GM18867 (cell line): Measurements from ENCODE around the gene UBE2G2.

ENCODE experiments used
- ATAC-seq: cut with Tn5 transposase; IDR thresholded peaks from one replicate; pipeline ENCODE4 v1.9.1; 2021; ENCODE audit warnings: mild to moderate bottlenecking, moderate library complexity; ENCODE audit not compliant: unreplicated experiment

The UBE2G2 gene

DNA sequence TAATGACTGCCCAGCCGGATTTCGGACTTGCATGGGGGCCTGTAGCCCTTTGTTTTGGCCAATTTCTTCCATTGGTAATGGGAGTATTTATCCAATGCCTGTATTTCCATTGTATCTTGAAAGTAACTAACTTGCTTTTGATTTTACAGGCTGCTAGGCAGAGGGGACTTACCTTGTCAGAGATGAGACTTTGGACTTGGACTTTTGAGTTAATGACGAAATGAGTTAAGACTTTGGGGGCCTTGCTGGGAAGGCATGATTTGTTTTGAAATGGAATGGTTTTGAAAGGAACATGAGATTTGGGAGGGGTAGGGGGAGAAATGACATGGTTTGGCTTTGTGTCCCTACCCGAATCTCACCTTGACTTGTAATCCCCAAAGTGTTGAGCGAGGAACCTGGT is 9.6 kb downstream of the UBE2G2 start:
- no peak for ATAC-seq

DNA sequence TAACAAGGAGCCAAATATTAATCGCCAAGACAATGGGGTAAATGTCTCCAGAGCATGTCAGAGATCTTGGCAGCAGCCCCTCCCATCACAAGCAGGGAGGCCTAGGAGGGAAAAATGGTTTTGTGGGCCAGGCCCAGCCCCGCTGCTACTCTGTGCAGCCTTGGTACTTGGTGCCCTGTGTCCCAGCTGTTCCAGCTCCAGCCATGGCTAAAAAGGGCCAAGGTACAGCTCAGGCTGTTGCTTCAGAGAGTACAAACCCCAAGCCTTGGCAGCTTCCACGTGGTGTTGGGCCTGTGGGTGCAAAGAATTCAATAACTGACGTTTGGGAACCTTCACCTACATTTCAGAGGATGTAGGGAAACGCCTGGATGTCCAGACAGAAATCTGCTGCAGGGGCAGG is 10.4 kb downstream of the UBE2G2 start:
- no peak for ATAC-seq

DNA sequence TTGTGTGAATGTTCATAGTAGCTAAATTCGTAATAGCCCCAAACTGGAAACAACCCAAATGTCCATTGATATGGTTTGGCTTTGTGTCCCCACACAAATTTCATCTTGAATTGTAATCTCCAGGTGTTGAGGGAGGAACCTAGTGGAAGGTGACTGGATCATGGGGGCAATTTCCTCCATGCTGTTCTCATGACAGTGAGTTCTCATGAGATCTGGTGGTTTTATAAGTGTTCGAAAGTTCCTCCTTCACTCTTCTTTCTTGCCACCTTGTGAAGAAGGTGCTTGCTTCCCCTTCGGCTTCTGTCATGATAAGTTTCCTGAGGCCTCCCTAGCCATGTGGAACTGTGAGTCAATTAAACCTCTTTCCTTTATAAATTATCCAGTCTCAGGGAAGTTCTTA is 11.3 kb downstream of the UBE2G2 start:
- ATAC-seq = no peak

DNA sequence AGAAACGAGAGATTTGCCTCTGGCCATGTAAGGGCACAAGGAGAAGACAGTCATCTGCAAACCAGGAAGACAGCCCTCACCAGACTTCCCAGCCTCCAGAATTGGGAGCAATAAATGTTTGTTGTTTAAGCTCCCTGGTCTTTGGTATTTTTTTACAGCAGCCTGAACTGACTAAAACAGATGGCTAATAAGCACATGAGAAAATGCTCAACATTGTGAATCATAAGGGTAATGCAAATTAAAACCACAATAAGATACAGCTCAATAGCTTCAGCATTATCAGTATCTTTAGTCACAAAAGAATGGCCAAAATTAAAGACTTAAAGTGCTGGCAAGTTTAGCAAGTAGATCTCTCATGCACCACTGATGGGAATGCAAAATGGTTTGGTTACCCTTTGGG is 11.7 kb downstream of the UBE2G2 start:
- no peak for ATAC-seq

DNA sequence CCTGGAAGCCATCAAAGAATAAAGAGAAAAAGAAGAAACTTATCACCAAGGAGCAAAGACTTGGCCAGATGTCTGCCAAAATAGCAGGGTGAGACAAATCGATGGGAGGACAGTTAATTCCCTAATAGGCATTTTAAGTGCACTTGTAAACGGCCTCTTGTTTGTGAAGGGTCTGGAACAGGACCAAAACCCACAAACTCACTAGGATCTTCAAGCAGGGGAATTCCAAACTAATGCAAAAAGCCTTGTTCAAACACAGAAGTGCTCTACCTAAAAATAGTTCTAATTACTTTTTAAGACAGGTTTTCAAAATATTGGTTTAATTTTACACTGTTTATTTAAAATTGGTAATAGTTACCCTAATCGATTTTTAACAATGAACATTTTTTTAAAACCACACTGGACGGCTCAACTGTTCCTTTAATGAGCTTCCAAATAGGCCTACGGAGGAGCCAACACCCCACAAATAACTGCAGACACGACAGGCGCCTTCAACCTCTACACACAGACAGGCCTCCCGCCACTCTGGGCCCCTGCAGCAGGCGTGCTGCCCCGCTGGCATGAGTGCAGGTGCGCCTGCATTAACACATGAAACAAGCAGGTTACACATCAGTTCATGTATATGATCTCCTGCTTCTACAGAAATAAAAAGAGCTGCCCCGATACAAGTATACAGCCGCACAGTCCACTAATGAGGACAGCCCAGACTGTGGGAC is 15.8 kb downstream of the UBE2G2 start:
- ATAC-seq = no peak

DNA sequence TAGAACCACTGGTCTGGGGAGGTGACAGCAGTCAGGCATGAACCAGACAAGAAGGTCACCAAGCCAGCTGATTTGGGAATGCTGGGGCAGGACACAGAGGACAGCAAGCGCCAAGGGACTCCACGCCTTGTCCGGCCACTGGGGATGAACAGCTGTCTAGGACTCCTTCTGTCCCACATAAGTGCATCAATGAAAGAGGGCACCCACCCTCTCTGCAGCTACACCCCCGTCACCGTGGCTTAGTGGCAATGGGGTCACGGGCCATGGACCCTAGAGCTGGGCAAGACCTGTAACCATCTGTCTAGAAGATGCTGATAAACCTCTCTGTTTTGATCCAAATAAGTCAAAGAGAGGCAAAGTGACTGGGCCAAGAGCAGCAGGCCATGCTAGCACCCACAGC is 16.8 kb downstream of the UBE2G2 start:
- ATAC-seq = no peak

DNA sequence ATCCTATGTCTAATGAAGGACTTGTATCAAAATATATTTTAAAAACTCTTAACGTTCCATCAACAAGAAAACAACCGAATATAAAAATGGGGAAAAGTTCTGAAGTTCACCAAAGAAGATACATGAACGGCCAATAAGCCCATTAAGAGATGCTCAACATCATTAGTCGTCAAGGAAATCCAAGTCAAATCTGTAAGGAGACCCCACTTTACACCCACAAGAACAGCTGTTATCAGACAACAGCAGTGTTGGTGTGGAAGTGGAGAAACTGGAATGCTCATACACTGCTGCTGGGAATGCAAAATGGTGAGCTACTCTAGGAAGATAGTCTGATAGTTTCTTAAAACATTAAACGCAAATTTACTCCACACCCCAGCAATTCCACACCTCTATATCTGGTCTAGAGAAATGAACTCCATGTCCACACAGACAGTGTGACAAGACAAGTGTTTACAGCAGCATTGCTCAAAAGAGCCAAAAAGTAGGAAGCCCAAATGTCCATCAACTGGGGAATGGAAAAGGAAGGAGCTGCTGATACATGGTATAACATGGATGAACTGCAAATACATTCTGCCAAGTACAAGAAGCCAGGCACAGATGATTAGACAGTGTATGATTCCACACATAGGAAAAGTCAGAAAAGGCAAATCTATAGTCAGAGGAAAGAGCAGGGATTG is 18.5 kb downstream of the UBE2G2 start:
- no peak for ATAC-seq

DNA sequence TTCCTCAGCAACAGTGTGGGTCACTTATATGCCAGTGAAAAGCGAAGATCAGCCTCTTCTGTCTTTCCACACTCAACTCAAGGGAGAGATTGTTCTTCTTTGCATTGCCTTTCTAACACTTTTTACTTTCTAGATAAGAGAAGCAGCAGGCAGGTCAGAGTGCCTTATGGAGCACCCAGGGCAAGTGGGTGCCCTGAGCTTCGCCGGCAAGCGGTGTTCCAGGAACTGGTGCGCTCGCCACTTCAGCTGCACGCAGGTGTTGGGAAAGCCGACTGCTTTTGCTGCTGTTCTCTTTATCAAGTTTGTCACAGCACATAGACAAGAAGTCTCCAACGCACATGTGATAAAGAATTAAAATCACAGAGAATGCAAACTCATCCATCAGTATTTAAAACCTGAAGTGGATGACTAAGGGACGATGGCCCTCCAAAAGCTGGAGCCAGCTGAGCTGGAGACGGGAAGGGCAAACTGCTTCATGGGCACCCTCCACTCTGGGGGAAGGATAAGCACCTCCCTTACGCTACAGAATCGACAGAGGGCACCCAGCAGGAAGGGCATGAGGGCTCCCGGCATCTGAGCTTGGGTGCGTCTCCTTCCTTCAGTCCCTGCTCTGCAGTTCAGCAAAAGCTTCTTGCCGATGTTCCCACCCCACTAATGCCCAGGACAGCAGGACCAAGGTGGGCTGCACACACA is 20.7 kb downstream of the UBE2G2 start:
- no peak for ATAC-seq

DNA sequence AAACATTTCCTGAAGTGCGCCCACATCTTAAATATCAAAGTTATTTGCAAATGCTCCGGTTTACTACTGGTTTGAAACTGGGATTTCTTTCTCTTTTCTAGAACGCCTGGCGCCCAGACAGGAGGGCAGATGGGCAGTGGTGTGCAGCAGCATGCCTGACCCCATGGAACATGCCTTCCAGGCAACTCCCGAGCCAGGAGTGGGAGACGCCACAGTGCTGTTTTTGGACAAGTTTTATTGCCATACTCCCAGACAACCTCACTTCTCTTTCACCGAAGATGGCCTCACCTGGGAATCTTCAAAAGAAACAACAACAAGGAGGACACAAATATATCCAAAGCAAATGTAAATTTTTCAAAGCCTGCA is 21.5 kb downstream of the UBE2G2 start:
- no peak for ATAC-seq

DNA sequence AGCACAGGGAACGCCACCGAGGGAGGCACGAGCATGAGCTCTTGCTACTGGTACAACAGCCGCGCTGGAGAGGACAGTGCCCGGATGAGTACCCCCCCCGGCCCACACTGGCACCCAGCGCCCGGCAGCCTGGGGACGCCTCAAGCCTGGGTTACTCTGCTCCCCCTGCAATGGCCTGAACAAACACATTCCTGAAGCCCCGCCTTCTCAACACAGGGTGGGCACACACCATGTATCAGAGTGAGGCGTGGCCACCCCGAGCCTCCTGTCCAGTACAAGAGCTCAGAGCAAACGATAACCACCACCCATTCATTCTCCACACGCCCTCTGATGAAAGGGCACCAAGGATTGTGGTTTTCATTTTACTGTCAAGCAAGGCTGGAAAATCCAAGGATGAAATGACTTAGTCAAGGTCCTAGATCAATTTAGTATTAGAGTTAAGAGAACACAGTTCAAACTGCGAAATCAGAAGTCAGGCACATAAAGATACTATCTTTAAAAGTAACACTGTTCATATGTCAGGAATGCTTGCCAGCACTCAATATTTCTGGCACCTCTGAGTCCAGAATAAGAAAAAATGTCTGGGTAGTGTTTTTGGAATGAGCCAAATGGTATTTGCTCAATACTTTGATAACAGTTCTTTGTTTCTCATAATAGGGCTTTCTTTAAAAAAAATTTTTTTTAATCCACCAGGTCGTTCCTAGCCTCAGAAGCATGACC is 22.0 kb downstream of the UBE2G2 start:
- no peak for ATAC-seq

DNA sequence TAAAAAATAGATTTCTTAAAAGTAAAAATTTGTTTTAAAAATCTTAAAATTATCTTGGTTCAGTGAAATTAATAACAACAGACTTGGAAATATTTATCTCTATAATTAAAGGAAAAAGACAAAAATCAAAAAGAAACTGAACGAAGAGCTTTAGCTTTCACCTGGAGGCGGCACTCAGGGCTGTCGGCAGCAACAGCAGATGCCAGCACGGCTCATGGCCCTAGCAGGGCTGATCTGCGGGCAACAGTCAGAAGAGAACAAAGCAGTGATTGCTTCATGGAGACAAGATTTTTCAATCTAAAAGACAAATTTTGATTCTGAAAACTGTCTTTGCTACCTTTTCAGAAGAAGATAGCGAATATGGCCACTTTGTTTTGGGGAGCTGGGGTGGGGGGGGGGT is 22.6 kb downstream of the UBE2G2 start:
- ATAC-seq = no peak

DNA sequence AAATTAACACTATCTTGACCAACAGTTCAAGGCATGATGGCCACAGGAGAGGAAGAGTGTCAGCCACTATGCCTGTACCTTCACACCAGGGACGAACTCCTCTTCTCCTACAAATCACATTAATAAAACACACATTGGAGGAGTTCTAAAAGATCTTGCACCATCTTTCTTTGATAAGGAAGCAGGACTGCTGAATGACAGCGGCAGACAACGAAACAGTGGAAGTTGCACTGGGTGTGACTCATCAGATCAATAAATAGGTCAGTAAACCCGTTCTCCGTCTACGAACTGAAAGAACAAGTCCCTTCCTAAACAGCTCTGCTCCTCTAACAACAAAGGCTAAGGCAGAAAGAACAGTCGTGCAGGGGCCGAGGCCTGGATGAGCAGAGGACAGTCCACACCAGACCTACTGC is 23.1 kb downstream of the UBE2G2 start:
- ATAC-seq = no peak

DNA sequence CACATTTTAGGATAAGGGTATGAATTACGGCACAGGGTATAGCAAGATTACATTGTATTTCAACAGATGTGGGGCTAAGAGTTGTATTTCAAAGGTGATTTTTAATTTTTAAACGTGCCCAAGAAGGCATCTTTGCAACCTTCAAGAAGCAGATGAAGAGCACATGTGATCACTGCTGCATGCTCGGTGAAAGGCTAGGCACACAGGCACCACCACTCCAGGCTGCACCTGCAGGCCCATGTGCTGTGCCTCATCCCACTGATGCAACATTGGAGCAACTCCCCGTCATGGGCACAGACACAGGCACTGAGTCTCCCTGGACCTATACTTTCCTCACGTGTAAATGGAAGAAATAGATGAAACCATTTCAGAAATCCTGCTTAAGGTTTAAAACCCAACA is 23.5 kb downstream of the UBE2G2 start:
- no peak for ATAC-seq

DNA sequence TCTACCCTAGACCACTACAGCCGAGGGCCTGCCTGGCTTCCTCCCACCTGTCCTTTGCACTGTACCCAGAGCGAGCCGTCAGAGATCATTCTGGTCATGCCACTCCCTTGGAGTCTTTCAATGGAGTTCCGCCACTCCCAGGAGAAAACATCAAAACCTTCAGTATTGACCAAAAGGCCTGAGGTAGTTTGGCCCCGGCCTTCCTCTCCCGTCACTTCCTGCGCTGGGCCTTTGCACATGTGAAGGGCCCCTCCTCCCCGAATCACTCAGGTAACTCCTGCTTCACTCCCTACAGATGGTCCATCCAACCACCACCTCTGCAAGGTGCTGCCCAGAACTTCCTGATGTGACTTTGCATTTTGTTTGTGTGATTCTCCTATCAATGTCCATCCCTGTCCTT is 26.6 kb downstream of the UBE2G2 start:
- ATAC-seq = no peak

DNA sequence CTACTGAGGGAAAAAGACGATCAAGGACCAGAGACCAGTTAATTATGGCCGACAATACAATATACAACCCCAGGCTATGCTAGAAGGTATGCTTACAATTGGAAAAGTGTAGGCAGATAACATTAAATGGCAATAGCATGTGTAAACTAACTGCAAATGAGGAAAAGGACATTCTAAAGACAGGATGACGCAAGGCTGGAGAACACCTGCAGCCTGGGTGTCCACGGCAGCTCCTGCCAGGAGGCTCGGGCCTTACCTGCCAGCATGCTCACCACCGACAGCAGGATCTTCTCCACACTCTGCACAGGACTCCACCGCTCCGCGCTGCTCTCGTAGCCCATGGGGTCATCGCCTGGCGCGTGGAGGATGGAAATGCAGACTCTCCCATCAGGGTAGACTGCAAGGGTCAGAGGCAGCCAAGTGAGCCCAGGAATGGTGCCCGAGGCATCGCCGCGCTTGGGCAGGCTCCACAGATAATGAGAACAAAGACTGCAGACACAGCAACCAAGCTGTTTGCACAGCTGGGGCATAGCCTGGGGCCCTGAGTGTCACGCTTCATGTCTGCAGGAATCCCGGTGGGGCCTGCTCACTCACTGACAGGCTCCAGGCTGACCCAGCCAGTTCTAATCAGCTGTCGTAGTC is 28.2 kb downstream of the UBE2G2 start:
- ATAC-seq = no peak

DNA sequence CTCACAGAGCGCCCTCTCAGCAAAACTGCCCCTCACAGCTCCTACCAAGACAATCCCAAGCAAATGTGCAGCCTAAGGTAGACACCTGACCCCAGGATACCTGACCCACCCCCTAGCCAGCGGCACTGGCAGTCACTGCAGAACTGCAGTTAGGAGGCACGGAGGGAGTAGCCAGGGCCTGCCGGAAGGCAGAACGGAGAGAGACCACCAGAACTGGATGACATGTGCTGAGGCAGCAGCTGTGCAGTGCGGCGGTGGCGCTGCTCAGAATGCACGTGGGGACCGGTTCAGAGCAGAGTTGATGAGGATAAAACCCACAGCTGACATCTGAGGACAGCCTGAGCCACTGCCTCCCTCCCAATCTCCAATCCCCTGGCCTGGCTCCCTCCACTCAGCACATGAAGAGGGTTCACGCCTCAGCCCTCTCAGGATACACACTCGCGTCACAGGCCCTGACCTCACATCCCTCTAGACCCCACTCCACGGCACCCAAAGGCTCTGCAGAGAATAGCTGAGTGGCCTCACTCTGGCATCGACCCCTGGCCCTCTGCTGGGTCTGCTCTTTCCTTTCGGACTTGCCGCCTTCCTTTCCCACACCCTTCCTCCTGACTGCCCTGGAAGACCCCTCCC is 29.6 kb downstream of the UBE2G2 start:
- ATAC-seq = no peak

DNA sequence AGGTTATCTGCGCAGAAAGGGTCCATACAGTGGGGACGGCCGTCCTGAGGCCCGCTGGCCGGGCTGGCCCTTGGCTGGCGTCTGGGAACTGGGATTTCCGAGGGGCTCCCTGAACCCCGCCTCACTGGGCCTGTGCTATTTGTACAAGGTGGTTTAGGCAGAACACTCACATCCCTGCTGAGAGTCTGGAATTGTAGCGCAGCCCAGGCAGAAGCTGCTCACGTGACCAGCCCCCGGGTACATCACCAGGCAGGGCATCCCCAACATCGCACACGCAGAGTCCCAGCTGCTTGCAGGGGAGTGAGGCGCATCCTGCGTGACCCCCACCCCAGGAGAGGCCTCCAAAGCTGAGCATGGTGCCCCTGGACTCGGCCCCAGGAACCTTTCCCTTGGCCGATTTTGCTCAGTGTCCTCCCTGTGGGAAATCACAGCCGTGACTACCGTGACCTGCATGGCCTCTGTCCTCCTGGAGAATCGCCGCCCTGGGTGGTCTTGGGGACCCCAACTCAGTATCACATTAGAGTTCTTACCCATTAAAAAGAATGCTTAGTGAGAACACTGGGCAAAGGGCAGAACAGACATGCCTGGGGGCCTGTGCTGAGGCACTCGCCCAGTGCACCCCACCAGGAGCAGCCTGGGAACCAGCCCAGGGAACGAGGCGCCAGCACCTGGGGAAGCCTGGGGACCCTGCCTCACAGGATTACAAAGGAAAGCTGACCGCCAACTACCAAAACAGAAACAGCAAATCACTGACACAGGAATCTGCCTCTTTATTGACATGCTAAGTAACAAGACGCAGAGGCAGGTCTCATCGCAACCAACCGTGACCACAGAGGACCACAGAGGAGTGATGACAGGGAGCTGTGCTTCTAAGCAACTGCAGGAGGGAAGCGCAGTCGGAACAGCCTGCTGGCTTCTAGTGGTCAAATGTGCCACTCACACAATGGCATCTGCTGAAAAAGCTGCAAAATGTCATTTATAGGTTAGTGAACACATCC is 33.5 kb downstream of the UBE2G2 start:
- no peak for ATAC-seq

DNA sequence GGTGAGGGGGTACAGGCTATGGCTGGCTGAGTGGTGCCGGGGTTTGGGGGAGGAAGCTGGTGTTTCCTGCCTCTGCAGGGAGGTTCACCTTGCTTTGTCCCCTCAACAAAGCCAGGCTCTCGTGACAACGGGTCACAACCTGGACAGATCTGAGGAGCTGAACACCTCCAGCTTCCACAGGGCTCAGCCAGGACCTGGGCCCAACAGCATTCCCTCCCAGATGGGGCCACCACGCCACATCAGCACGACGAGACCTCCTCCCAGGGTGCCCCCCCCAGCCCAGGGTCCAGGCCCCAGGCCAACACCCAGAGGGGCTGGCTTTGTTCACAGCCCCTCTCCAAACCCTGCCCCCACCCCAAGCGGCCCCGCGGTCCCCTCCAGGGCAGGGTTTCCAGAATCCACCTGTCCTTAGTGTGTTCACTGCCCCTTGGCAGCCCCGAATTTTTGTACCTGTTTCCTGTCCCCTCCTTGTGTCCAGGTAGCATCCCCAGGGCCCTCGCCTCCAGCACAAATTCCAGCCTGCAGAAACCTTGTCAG is 34.7 kb downstream of the UBE2G2 start:
- no peak for ATAC-seq
